C4-2B (cell line): Measurements from ENCODE around the gene GPATCH1.

Experiments used
- ZFX ChIP-seq: fragments of 450-650 bp; IDR thresholded peaks from 2 replicates; pipeline ENCODE4 v1.6.1; 2017
- TF ChIP-seq, protein P1 (sequence below): fragments of 450-650 bp; conservative IDR thresholded peaks from 2 replicates; pipeline ENCODE4 v1.5.1; 2017; ENCODE audit warnings: mild to moderate bottlenecking

- TF ChIP-seq, protein P1, sequence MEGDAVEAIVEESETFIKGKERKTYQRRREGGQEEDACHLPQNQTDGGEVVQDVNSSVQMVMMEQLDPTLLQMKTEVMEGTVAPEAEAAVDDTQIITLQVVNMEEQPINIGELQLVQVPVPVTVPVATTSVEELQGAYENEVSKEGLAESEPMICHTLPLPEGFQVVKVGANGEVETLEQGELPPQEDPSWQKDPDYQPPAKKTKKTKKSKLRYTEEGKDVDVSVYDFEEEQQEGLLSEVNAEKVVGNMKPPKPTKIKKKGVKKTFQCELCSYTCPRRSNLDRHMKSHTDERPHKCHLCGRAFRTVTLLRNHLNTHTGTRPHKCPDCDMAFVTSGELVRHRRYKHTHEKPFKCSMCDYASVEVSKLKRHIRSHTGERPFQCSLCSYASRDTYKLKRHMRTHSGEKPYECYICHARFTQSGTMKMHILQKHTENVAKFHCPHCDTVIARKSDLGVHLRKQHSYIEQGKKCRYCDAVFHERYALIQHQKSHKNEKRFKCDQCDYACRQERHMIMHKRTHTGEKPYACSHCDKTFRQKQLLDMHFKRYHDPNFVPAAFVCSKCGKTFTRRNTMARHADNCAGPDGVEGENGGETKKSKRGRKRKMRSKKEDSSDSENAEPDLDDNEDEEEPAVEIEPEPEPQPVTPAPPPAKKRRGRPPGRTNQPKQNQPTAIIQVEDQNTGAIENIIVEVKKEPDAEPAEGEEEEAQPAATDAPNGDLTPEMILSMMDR = no peak
- no peak for TF ChIP-seq ZFX
These were observed 30.9 kb upstream of the GPATCH1 start for GRCh38 chr19:33050110-33050509.
